C4-2B (cell line): Measurements from ENCODE around the gene PEAK3.

ENCODE experiments used
- H3K27ac ChIP-seq: fragments of 450-650 bp; 2 replicates; pipeline ENCODE4 v1.5.1; 2017
- CTCF ChIP-seq: fragments of 450-650 bp; conservative IDR thresholded peaks from 2 replicates; pipeline ENCODE4 v1.5.1; 2017; ENCODE audit warnings: mild to moderate bottlenecking
- ZFX ChIP-seq: fragments of 450-650 bp; IDR thresholded peaks from 2 replicates; pipeline ENCODE4 v1.6.1; 2017

Gene PEAK3

DNA sequence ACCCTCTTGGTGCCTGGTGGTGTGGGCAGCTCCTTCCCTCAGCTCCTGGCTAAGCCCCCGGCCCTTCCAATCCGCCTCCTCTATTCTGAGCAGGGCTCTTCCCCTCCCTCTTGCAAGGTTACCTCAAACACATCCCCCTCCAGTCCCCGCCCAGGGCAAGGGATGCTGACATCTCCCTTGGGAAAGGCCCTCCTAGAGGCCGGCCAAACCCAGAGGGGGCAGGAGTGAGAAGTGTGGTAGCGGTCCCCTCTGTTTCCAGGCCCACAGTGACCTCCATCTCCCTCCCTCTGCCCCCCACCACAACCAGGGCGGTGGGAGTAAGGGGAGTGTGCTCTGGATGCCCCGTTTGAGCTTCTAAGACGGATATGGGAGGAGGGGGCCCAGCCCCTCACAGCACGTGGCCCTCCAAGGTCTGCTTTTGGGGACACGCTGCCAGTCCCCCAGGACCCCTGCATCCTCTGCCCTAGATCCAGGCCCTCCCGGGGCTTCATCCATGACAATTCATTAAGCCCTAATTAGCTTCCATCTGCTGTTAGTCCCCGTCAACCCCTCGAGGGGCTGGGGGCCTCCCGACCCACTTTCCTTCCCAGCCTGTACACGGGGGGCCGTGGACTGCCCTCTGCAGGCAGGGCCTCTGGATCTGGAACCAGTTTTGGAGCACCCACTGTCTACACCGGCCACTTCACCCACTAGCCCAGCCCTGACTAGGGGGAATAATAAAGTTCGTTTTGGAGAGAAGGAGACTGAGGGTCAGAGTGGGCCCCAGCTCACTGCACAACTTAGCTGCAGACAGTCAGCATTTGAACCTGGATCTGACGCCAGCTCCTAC, 23.7 kb upstream of the PEAK3 start:
- TF ChIP-seq ZFX (no peak), CTCF (no peak)

DNA sequence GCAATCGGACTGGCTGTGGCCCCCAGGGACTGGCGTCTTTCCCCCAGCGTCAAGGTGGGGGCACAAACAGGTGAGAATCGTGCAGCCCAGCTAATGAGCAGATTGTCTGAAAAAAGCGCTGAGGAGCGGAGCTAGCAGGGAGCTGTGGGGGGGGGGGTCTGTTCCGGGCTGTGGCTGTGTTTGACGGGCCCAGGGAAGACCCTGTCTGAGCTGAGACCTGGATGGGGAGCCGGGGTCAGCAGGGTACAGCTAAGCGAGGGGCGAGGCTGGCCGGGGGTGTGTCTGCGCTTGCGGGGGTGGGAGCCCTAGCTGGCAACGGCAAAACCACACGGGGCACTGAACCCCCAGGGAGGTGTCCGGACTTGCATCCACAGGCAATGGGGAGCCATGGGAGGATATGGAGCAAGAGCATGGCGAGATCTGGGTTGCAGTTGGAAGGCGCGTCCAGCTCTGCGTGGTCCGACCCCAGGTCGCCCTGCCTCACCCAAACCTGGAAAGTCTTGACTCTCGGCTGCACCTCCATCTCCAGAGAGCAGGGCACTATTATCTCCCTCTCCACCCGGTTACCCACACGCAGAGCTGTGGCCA, 21.3 kb upstream of the PEAK3 start:
- TF ChIP-seq CTCF (no peak), ZFX (no peak)
- H3K27ac ChIP-seq, result no peak overlapping the region

More for the DNA sequence above, 23.7 kb upstream of the PEAK3 start:
- H3K27ac ChIP-seq, result no peak overlapping the region

DNA sequence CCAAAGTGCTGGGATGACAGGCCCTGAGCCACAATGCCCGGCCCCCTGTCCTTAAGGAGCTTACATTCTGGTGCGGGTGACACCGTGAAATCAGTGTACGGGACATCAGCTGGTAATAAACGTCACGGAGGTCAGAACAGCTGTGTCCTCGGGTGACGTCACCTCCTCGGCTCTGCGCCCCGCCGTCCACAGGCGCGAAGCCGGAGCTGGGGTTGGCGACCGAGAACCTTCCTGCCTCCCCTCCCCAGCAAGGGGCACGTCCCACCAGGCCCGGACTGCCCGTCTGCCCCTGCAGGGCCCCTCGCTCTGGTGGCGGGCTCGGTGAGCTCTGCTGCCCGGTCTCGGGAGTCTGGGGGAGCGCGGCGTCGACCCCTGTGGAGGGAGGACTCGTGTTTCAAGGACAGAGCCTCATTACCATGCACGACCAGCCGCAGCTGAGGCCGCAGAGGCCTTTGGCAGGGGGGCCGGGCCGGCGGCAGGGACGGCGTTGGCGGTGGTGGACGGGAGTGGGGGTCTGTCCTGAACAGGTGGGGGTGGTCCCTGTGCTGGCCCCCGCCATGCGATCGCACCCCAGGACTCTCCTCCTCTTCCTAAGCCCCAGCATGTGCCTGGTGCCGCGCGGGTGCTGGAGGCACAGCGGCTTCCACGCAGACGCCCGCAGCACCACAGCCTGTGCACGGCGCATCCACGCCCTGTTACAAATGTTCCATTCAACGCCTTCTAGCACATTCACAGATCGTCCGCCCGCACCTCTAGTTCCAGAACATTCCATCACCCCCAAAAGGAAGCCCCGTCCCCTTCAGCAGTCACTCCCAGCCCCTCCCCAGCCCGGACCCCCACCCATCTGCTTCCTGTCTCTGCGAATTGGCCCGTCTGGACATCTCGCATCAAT, 20.6 kb upstream of the PEAK3 start:
- no peak overlapping the region for H3K27ac ChIP-seq
- TF ChIP-seq ZFX (no peak), CTCF (no peak)

- TF ChIP-seq CTCF, result no peak
- TF ChIP-seq ZFX, result no peak
- no peak overlapping the region for H3K27ac ChIP-seq
These were observed 18.6 kb upstream of the PEAK3 start for GRCh38 chr19:2300533-2300932.

GRCh38 chr19:2296141-2296540, 14.2 kb upstream of the PEAK3 start:
- H3K27ac ChIP-seq, result no peak overlapping the region
- TF ChIP-seq ZFX, result no peak
- no peak for TF ChIP-seq CTCF

DNA sequence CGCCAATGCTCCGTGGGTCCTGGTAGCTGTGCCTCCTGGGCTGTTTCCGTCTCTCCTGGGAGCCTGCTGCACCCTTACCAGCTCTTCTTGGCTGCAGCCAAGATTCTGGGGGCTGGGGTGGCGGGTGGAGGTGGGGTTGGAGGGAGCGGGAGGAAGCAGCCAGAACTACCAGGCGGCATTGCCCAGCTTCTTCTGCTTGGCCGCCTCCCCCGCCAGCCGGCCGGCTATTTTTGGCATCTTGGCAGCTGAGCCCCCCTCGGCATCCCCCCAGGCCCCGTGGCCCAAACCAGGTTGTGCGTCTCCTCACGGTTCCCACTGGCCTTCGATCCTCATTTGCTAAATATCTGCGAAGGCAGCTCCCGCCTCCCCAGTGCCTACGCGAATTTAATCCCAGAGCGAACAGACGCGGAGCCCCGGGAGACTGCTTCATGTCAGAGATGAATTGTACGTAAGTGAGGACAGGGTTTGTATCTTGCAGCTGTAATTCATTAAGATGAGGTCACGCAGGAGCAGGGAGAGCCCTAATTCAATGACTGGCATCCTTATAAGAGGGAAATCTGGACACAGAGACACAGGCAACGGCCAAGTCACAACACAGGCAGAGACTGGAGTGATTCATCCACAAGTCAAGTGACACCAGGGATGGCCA, 12.8 kb upstream of the PEAK3 start:
- no peak for TF ChIP-seq ZFX
- no peak for TF ChIP-seq CTCF
- H3K27ac ChIP-seq, result no peak overlapping the region
